Liver (tissue), 9 donors: ENCODE measurements around the gene DEFB112. TPM values are rescaled to one million over a fixed set of nuclear protein-coding genes. Genes with fewer than 3 reads are reported as not detected.

Source experiments
- DNase-seq: peaks from one replicate; pipeline ENCODE4 v3.0.0-alpha.2; 2017; ENCODE audit warnings: low spot score
- H3K27ac ChIP-seq, 2 donors: one replicate each; pipeline ENCODE4 v1.7.0; 2013; ENCODE audit warnings: inconsistent platforms in 2 of 2, low read length in 2 of 2, control low read depth in 1 of 2, low read depth in 1 of 2, mild to moderate bottlenecking in 1 of 2
- H3K27me3 ChIP-seq, 4 donors: one replicate each; pipeline versions ENCODE4 v1.6.1 to v1.7.0; 2013; ENCODE audit warnings: low read length in 3 of 4, inconsistent platforms in 1 of 4, mild to moderate bottlenecking in 1 of 4, moderate library complexity in 1 of 4; ENCODE audit not compliant: control insufficient read depth in 4 of 4, insufficient read depth in 4 of 4
- H3K36me3 ChIP-seq, 4 donors: one replicate each; pipeline versions ENCODE4 v1.6.1 to v1.7.0; 2013; ENCODE audit warnings: low read length in 3 of 4, mild to moderate bottlenecking in 3 of 4, low read depth in 1 of 4, moderate library complexity in 1 of 4; ENCODE audit not compliant: control insufficient read depth in 4 of 4, insufficient read depth in 3 of 4
- H3K4me1 ChIP-seq, 4 donors: one replicate each; pipeline versions ENCODE4 v1.6.1 to v1.7.0; 2013; ENCODE audit warnings: low read length in 3 of 4, mild to moderate bottlenecking in 3 of 4, moderate library complexity in 1 of 4; ENCODE audit not compliant: control insufficient read depth in 4 of 4, insufficient read depth in 4 of 4
- H3K4me3 ChIP-seq, 3 donors: one replicate each; pipeline versions ENCODE4 v1.6.1 to v1.7.0; 2013; ENCODE audit warnings: low read length in 3 of 3, control low read depth in 1 of 3, low read depth in 1 of 3, mild to moderate bottlenecking in 1 of 3
- H3K9ac ChIP-seq, 2 donors: one replicate each; pipeline ENCODE4 v1.7.0; 2013; ENCODE audit warnings: low read length in 2 of 2, mild to moderate bottlenecking in 2 of 2, moderate library complexity in 2 of 2, control low read depth in 1 of 2, low read depth in 1 of 2
- H3K9me3 ChIP-seq, 4 donors: one replicate each; pipeline versions ENCODE4 v1.6.1 to v1.7.0; 2013; ENCODE audit warnings: low read length in 3 of 4; ENCODE audit not compliant: control insufficient read depth in 4 of 4
- CTCF ChIP-seq: fragments of 150-350 bp; IDR thresholded peaks from 2 replicates; pipeline ENCODE4 v1.5.1; 2017; ENCODE audit warnings: improper control_type of control experiment, low read depth, low read length; ENCODE audit not compliant: missing input control
- EGR1 ChIP-seq, 2 donors: IDR thresholded peaks; 2 replicates each; pipeline ENCODE4 v1.6.1; 2016 to 2018; ENCODE audit warnings: antibody characterized with exemption in 2 of 2, low read depth in 2 of 2
- FOXA1 ChIP-seq: IDR thresholded peaks from 2 replicates; pipeline ENCODE4 v1.6.1; 2016; ENCODE audit warnings: antibody characterized with exemption
- FOXA2 ChIP-seq: IDR thresholded peaks from 2 replicates; pipeline ENCODE4 v1.6.1; 2016; ENCODE audit warnings: antibody characterized with exemption
- GABPA ChIP-seq, 2 donors: IDR thresholded peaks in 1 of 2; conservative IDR thresholded peaks in 1 of 2; 2 replicates each; pipeline ENCODE4 v1.6.1; 2016; ENCODE audit warnings: antibody characterized with exemption in 2 of 2, mild to moderate bottlenecking in 1 of 2, moderate library complexity in 1 of 2
- HNF4A ChIP-seq, 2 donors: conservative IDR thresholded peaks; 2 replicates each; pipeline ENCODE4 v1.6.1; 2016; ENCODE audit warnings: antibody characterized with exemption in 2 of 2, mild to moderate bottlenecking in 2 of 2
- HNF4G ChIP-seq: IDR thresholded peaks from 2 replicates; pipeline ENCODE4 v1.6.1; 2016; ENCODE audit warnings: antibody characterized with exemption
- JUND ChIP-seq, 2 donors: IDR thresholded peaks; 2 replicates each; pipeline ENCODE4 v1.6.1; 2016; ENCODE audit warnings: antibody characterized with exemption in 2 of 2
- MAX ChIP-seq: IDR thresholded peaks from 2 replicates; pipeline ENCODE4 v1.6.1; 2016; ENCODE audit warnings: antibody characterized with exemption
- NR2F2 ChIP-seq: IDR thresholded peaks from 2 replicates; pipeline ENCODE4 v1.6.1; 2016; ENCODE audit warnings: antibody characterized with exemption
- RAD21 ChIP-seq, 2 donors: IDR thresholded peaks; 2 replicates each; pipeline ENCODE4 v1.6.1; 2016; ENCODE audit warnings: antibody characterized with exemption in 2 of 2, mild to moderate bottlenecking in 2 of 2
- REST ChIP-seq: IDR thresholded peaks from 2 replicates; pipeline ENCODE4 v1.6.1; 2016; ENCODE audit warnings: antibody characterized with exemption, mild to moderate bottlenecking
- RXRA ChIP-seq, 2 donors: IDR thresholded peaks; 2 replicates each; pipeline ENCODE4 v1.6.1; 2017 to 2018; ENCODE audit warnings: antibody characterized with exemption in 2 of 2, mild to moderate bottlenecking in 1 of 2
- SP1 ChIP-seq: IDR thresholded peaks from 2 replicates; pipeline ENCODE4 v1.6.1; 2018; ENCODE audit warnings: antibody characterized with exemption, mild to moderate bottlenecking
- TAF1 ChIP-seq: conservative IDR thresholded peaks from 2 replicates; pipeline ENCODE4 v1.6.1; 2016; ENCODE audit warnings: antibody characterized with exemption, mild to moderate bottlenecking
- YY1 ChIP-seq: IDR thresholded peaks from 2 replicates; pipeline ENCODE4 v1.6.1; 2016; ENCODE audit warnings: antibody characterized with exemption, mild to moderate bottlenecking
- ZBTB33 ChIP-seq: IDR thresholded peaks from 2 replicates; pipeline ENCODE4 v1.6.1; 2016; ENCODE audit warnings: antibody characterized with exemption
- WGBS: extraction: QIAGEN DNeasy Blood & Tissue Kit; methylation state at CpG from one replicate; pipeline ENCODE4 v1.1.7; 2013; 5-methylcytosine and 5-hydroxymethylcytosine counted together
- polyA plus RNA-seq, 2 donors: library from polyadenylated mRNA; stranded (reverse) in 1 of 2; unstranded in 1 of 2; fragments of 200-250 nt in 1 of 2; fragments of >200 nt in 1 of 2; fragmentation: Nextera tagmentation in 1 of 2; extraction: Ambion mirVana in 1 of 2; gene quantifications; one replicate each; pipeline versions ENCODE4 v1.2.1 to v1.2.3, GENCODE V29; 2013 to 2015
- total RNA-seq, 2 donors: library from RNA; depleted of rRNA; stranded (reverse); fragments of >200 nt; gene quantifications; one replicate each; pipeline ENCODE4 v1.2.3, GENCODE V29; 2014
- donor health status: healthy.
- donor health status: healthy.
- donor health status: healthy.
- donor health status: healthy.
- donor health status: healthy.

The DEFB112 gene
- total and polyA plus RNA-seq, 4 donors: not detected

GRCh38 chr6:50030777-50031562 is 18.8 kb downstream of the DEFB112 start:
- no peaks in the 10 kb centered on the region for H3K9me3 ChIP-seq
- no peaks in the 10 kb centered on the region for H3K27me3 ChIP-seq
- no peaks in the 10 kb centered on the region for H3K36me3 ChIP-seq
- TF ChIP-seq EGR1 (IDR thresholded peaks at IDR 0.05; ENCODE audit: low read depth in 2 of 2): no peak
- TF ChIP-seq MAX: no peak
- no peak for TF ChIP-seq FOXA1
- TF ChIP-seq RAD21 (IDR thresholded peaks at IDR 0.05): peak; percentile 43 to 54
- no peak for TF ChIP-seq SP1
- TF ChIP-seq NR2F2: no peak
- 47% methylated on average over 18 of the region's 18 CpGs for WGBS
- H3K9ac ChIP-seq: no peak overlapping the region
- DNase-seq: no peak
- H3K4me3 ChIP-seq: no peak overlapping the region
- no peaks in the 10 kb centered on the region for H3K4me1 ChIP-seq
- no peak overlapping the region for H3K27ac ChIP-seq

- Histone ChIP-seq H3K4me1 (no peaks in the 10 kb centered on the region), H3K9me3 (no peaks in the 10 kb centered on the region), H3K4me3 (no peak overlapping the region), H3K27ac (no peak overlapping the region), H3K27me3 (no peaks in the 10 kb centered on the region), H3K9ac (no peak overlapping the region), H3K36me3 (no peaks in the 10 kb centered on the region)
- 87% methylated on average over 14 of the region's 14 CpGs for WGBS
- TF ChIP-seq REST: no peak
- no peak for TF ChIP-seq RXRA (IDR thresholded peaks at IDR 0.05)
- TF ChIP-seq FOXA2: no peak
- no peak for TF ChIP-seq ZBTB33
- TF ChIP-seq GABPA (IDR thresholded peaks at IDR 0.05 in 1 of 2, conservative IDR thresholded peaks at IDR 0.05 in 1 of 2): no peak
- no peak for TF ChIP-seq NR2F2
- no peak for TF ChIP-seq RAD21 (IDR thresholded peaks at IDR 0.05)
- no peak for TF ChIP-seq EGR1 (IDR thresholded peaks at IDR 0.05; ENCODE audit: low read depth in 2 of 2)
- TF ChIP-seq JUND (IDR thresholded peaks at IDR 0.05): no peak
- no peak for TF ChIP-seq HNF4G
- TF ChIP-seq YY1: no peak
- TF ChIP-seq TAF1: no peak
- TF ChIP-seq FOXA1: no peak
- TF ChIP-seq HNF4A (conservative IDR thresholded peaks at IDR 0.05): no peak
- TF ChIP-seq CTCF: no peak
- TF ChIP-seq MAX: no peak
- DNase-seq: no peak
These were observed 19.4 kb downstream of the DEFB112 start for GRCh38 chr6:50030350-50030749.
